GM19099 (cell line): Measurements from ENCODE around the gene EEF1A2.

Source experiments
- POLR2A ChIP-seq: IDR thresholded peaks from 3 replicates; pipeline ENCODE4 v1.6.1; 2011; ENCODE audit warnings: low read depth; ENCODE audit not compliant: insufficient read length; ENCODE audit errors: extremely low read depth

The EEF1A2 gene

GRCh38 chr20:63497946-63498935 lies 642 bp downstream of the EEF1A2 start:
- no peak for TF ChIP-seq POLR2A

GRCh38 chr20:63497138-63497945 lies 1.5 kb downstream of the EEF1A2 start:
- TF ChIP-seq POLR2A = no peak

- no peak for TF ChIP-seq POLR2A
Observed at GRCh38 chr20:63496596-63497120, 2.2 kb downstream of the EEF1A2 start.

GRCh38 chr20:63495741-63496595 lies 2.9 kb downstream of the EEF1A2 start:
- no peak for TF ChIP-seq POLR2A

- TF ChIP-seq POLR2A = no peak
Observed at GRCh38 chr20:63495167-63495720, 3.6 kb downstream of the EEF1A2 start.

- TF ChIP-seq POLR2A = no peak
Observed at GRCh38 chr20:63494420-63495166, 4.3 kb downstream of the EEF1A2 start.

GRCh38 chr20:63494084-63494419 lies 4.8 kb downstream of the EEF1A2 start:
- no peak for TF ChIP-seq POLR2A

- no peak for TF ChIP-seq POLR2A
Observed at GRCh38 chr20:63493563-63494020, 5.3 kb downstream of the EEF1A2 start.

- no peak for TF ChIP-seq POLR2A
Observed at GRCh38 chr20:63492982-63493381, 5.9 kb downstream of the EEF1A2 start.

- TF ChIP-seq POLR2A = no peak
Observed at GRCh38 chr20:63492518-63492917, 6.4 kb downstream of the EEF1A2 start.

GRCh38 chr20:63491635-63492230 lies 7.2 kb downstream of the EEF1A2 start:
- no peak for TF ChIP-seq POLR2A

- no peak for TF ChIP-seq POLR2A
Observed at GRCh38 chr20:63491078-63491477, 7.8 kb downstream of the EEF1A2 start.

GRCh38 chr20:63490416-63490815 lies 8.5 kb downstream of the EEF1A2 start:
- no peak for TF ChIP-seq POLR2A

- TF ChIP-seq POLR2A = no peak
Observed at GRCh38 chr20:63488315-63489251, 10.3 kb downstream of the EEF1A2 start.
